ENCODE measurements around the gene SERPINE2.

DNA sequence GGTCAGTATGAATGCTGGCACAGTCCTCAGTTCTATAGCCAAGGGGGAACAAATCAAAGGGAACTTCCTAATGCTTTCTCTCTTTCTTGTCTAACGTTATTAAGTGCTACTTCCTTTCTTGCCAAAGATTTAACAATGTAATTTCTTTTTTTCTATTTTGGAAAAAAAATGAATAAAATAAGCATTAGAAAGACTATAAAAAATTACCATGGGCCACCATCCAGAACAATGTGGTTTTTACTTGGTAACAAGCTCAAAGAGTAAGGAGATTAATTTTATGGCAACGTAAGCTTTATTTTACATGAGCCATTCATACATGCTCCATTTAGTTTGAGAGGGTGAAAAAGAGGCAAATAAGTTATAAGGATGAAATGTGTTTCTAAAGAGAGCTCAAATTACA is 40.1 kb downstream of the SERPINE2 start:
- TF ChIP-seq EZH2phosphoT487 (IDR thresholded peaks at IDR 0.05; ENCODE audit: insufficient read depth, low read depth) (no peak), EZH2 (IDR thresholded peaks at IDR 0.05; ENCODE audit: insufficient read depth, poor library complexity, severe bottlenecking) (no peak)

Data from GM23248 (cell line).